Endodermal cell (in vitro differentiated cells): ENCODE data around the gene GPHB5. TPM values are rescaled to one million over a fixed set of nuclear protein-coding genes. Genes with fewer than 3 reads are reported as not detected.

Experiments used
- DNase-seq: peaks from one replicate; pipeline ENCODE4 v3.0.0-alpha.2; 2017
- H3K27ac ChIP-seq: 2 replicates; pipeline ENCODE4 v1.5.1; 2013; ENCODE audit warnings: mild to moderate bottlenecking, low read depth, low read length, moderate library complexity
- H3K27me3 ChIP-seq: 2 replicates; pipeline ENCODE4 v1.6.1; 2013; ENCODE audit warnings: mild to moderate bottlenecking, low read length, moderate library complexity; ENCODE audit not compliant: insufficient read depth, control insufficient read depth, poor library complexity, severe bottlenecking
- H3K36me3 ChIP-seq: 2 replicates; pipeline ENCODE4 v1.7.0; 2013; ENCODE audit warnings: mild to moderate bottlenecking, low read length, moderate library complexity; ENCODE audit not compliant: control insufficient read depth, insufficient read depth
- H3K4me1 ChIP-seq: one replicate; pipeline ENCODE4 v1.7.0; 2013; ENCODE audit warnings: low read length; ENCODE audit not compliant: control insufficient read depth, insufficient read depth
- H3K4me3 ChIP-seq: 2 replicates; pipeline ENCODE4 v1.5.1; 2013; ENCODE audit warnings: mild to moderate bottlenecking, low read length, moderate library complexity
- H3K9ac ChIP-seq: 2 replicates; pipeline ENCODE4 v1.6.1; 2013; ENCODE audit warnings: mild to moderate bottlenecking, low read length, moderate library complexity; ENCODE audit not compliant: poor library complexity, severe bottlenecking; ENCODE audit errors: extremely low read depth
- H3K9me3 ChIP-seq: 2 replicates; pipeline ENCODE4 v1.6.1; 2013; ENCODE audit warnings: mild to moderate bottlenecking, low read length, moderate library complexity; ENCODE audit not compliant: control insufficient read depth
- H3K27ac Mint-ChIP-seq: 2 replicates; pipeline ENCODE4 v1.8.0; 2020; ENCODE audit warnings: mixed read lengths
- H3K27me3 Mint-ChIP-seq: 2 replicates; pipeline ENCODE4 v1.8.0; 2021; ENCODE audit warnings: mild to moderate bottlenecking, mixed read lengths; ENCODE audit not compliant: insufficient read depth
- H3K36me3 Mint-ChIP-seq: 2 replicates; pipeline ENCODE4 v1.8.0; 2020; ENCODE audit warnings: low read depth, mixed read lengths
- H3K4me1 Mint-ChIP-seq: 2 replicates; pipeline ENCODE4 v1.8.0; 2020; ENCODE audit warnings: mixed read lengths
- H3K4me3 Mint-ChIP-seq: 2 replicates; pipeline ENCODE4 v1.8.0; 2020; ENCODE audit warnings: mild to moderate bottlenecking, moderate library complexity, mixed read lengths
- H3K9me3 Mint-ChIP-seq: 2 replicates; pipeline ENCODE4 v1.8.0; 2020; ENCODE audit warnings: mild to moderate bottlenecking, mixed read lengths
- CTCF ChIP-seq: fragments of 200-600 bp; sonication (generic); conservative IDR thresholded peaks from 2 replicates; pipeline ENCODE4 v1.5.0; 2021; ENCODE audit warnings: antibody characterized with exemption, mild to moderate bottlenecking
- WGBS, 2 experiments: methylation state at CpG; one replicate each; pipeline versions ENCODE4 v1.1.5 to v1.1.7; 2013; ENCODE audit warnings: missing lambda C conversion rate in 2 of 2, mixed read lengths in 1 of 2; ENCODE audit not compliant: insufficient coverage in 1 of 2, insufficient read length in 1 of 2; 5-methylcytosine and 5-hydroxymethylcytosine counted together
- total RNA-seq, 2 donors: library from RNA; stranded (reverse); fragmentation: NEBNext Ultra II Directional in 1 of 2; extraction: Animal tissue kit (Norgen Biotek cat#: 25700) in 1 of 2; gene quantifications; 2 replicates in 1 of 2; 3 replicates in 1 of 2; pipeline ENCODE4 v1.2.1, GENCODE V29; 2021

The GPHB5 gene
- total RNA-seq, 2 donors from 2014 or later = not detected

GRCh38 chr14:63276492-63277342, 42.0 kb downstream of the GPHB5 start:
- no peaks in the 10 kb centered on the region for H3K4me1 Mint-ChIP-seq
- DNase-seq = peak; percentile 66
- WGBS, 2 experiments = 58 to 63% methylated on average over 4 to 5 of the region's 5 CpGs
- H3K36me3 ChIP-seq = no peaks in the 10 kb centered on the region
- TF ChIP-seq CTCF = peak; percentile 99
- H3K4me3 Mint-ChIP-seq = no peak overlapping the region
- H3K27me3 ChIP-seq = no peaks in the 10 kb centered on the region
- H3K9ac ChIP-seq = no peak overlapping the region
- H3K36me3 Mint-ChIP-seq = no peaks in the 10 kb centered on the region
- H3K9me3 Mint-ChIP-seq = no peaks in the 10 kb centered on the region
- H3K4me3 ChIP-seq = no peak overlapping the region
- no peak overlapping the region for H3K27ac Mint-ChIP-seq
- H3K4me1 ChIP-seq = no peaks in the 10 kb centered on the region
- no peaks in the 10 kb centered on the region for H3K9me3 ChIP-seq
- H3K27me3 Mint-ChIP-seq = no peaks in the 10 kb centered on the region
- no peak overlapping the region for H3K27ac ChIP-seq

GRCh38 chr14:63276016-63276415, 42.7 kb downstream of the GPHB5 start:
- H3K36me3 ChIP-seq = no peaks in the 10 kb centered on the region
- no peak overlapping the region for H3K27ac Mint-ChIP-seq
- H3K4me3 ChIP-seq = no peak overlapping the region
- H3K27me3 Mint-ChIP-seq = no peaks in the 10 kb centered on the region
- H3K9me3 ChIP-seq = no peaks in the 10 kb centered on the region
- DNase-seq = no peak
- H3K27ac ChIP-seq = no peak overlapping the region
- H3K9me3 Mint-ChIP-seq = no peaks in the 10 kb centered on the region
- H3K4me1 Mint-ChIP-seq = no peaks in the 10 kb centered on the region
- H3K4me1 ChIP-seq = no peaks in the 10 kb centered on the region
- H3K9ac ChIP-seq = no peak overlapping the region
- H3K27me3 ChIP-seq = no peaks in the 10 kb centered on the region
- no peaks in the 10 kb centered on the region for H3K36me3 Mint-ChIP-seq
- no peak for TF ChIP-seq CTCF
- H3K4me3 Mint-ChIP-seq = no peak overlapping the region
- WGBS, 2 experiments = 80 to 100% methylated on average over 1 to 4 of the region's 4 CpGs

GRCh38 chr14:63275611-63276010, 43.1 kb downstream of the GPHB5 start:
- no peak for TF ChIP-seq CTCF
- no peaks in the 10 kb centered on the region for H3K9me3 Mint-ChIP-seq
- Histone ChIP-seq H3K9ac (no peak overlapping the region), H3K9me3 (no peaks in the 10 kb centered on the region), H3K36me3 (no peaks in the 10 kb centered on the region), H3K4me1 (no peaks in the 10 kb centered on the region), H3K27me3 (no peaks in the 10 kb centered on the region), H3K27ac (no peak overlapping the region), H3K4me3 (no peak overlapping the region)
- WGBS, 2 experiments = 82 to 100% methylated on average over 3 of the region's 3 CpGs
- H3K4me3 Mint-ChIP-seq = no peak overlapping the region
- no peaks in the 10 kb centered on the region for H3K36me3 Mint-ChIP-seq
- no peaks in the 10 kb centered on the region for H3K27me3 Mint-ChIP-seq
- no peak for DNase-seq
- no peaks in the 10 kb centered on the region for H3K4me1 Mint-ChIP-seq
- H3K27ac Mint-ChIP-seq = no peak overlapping the region
